ENCODE results near the gene RNF187. TPM values are rescaled to one million over a fixed set of nuclear protein-coding genes. Genes with fewer than 3 reads are reported as not detected.

Gene RNF187
- total RNA-seq, 1 donor from 2014 or later: 129 TPM

GRCh38 chr1:228497206-228497605, 10.0 kb downstream of the RNF187 start:
- no peak overlapping the region for H3K4me2 ChIP-seq (ENCODE audit: low read length)
- no peak overlapping the region for H3K27ac ChIP-seq (ENCODE audit: low read depth, low read length)
- no peak overlapping the region for H3K4me3 ChIP-seq (ENCODE audit: insufficient read depth, low read depth, low read length)
- H3K4me1 ChIP-seq (ENCODE audit: insufficient read depth, low read length): peaks cover 7% of the 10 kb centered on the region
- H3K9ac ChIP-seq (ENCODE audit: low read length): no peak overlapping the region
- DNase-seq (ENCODE audit: low read depth): no peak
- Mint-ChIP-seq H3K27ac (ENCODE audit: unreplicated experiment) (no peak overlapping the region), H3K27me3 (ENCODE audit: low read depth, unreplicated experiment) (peaks cover 24% of the 10 kb centered on the region), H3K36me3 (ENCODE audit: low read depth, unreplicated experiment) (peaks cover 34% of the 10 kb centered on the region), H3K4me1 (ENCODE audit: low read depth, unreplicated experiment) (no peaks in the 10 kb centered on the region), H3K4me3 (ENCODE audit: unreplicated experiment) (no peak overlapping the region), H3K9me3 (ENCODE audit: unreplicated experiment) (peaks cover 3% of the 10 kb centered on the region)
- H2AFZ ChIP-seq (ENCODE audit: low read depth, low read length): no peak overlapping the region
- H3K36me3 ChIP-seq (ENCODE audit: insufficient read depth, low read length): peaks cover 6% of the 10 kb centered on the region
- FAIRE-seq: no peak
- H3K79me2 ChIP-seq (ENCODE audit: insufficient read depth, low read length): no peaks in the 10 kb centered on the region
- H4K20me1 ChIP-seq (ENCODE audit: insufficient read depth, low read length): peaks cover 16% of the 10 kb centered on the region
- TF ChIP-seq CTCF (IDR thresholded peaks at IDR 0.05; ENCODE audit: insufficient read depth, low read depth, low read length) (no peak), EZH2 (IDR thresholded peaks at IDR 0.05; ENCODE audit: insufficient read depth, low read length) (no peak)
- no peaks in the 10 kb centered on the region for H3K9me3 ChIP-seq (ENCODE audit: insufficient read depth, low read depth, low read length)
- H3K27me3 ChIP-seq (ENCODE audit: insufficient read depth, low read length): no peaks in the 10 kb centered on the region

DNA sequence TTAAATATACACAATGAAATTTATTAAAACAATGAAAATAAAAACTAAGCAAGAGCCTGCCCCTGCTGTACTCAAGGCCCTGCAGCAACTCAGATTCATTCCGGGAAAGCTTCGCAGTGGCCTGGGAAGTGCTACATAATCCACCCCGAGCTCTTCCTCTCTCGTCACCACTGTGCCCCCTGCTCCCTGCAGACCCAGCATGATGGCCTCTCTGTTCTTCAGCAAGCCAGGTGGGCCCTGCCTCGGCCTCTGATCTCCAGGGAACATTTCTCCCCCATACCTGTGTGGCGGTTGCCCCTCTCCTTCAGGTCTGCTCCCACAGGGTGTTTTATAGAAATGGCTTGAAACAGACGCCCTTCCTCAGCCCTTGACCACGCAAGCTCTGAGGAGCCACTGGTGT, 10.6 kb downstream of the RNF187 start:
- Mint-ChIP-seq H3K9me3 (ENCODE audit: unreplicated experiment) (peaks cover 4% of the 10 kb centered on the region), H3K27me3 (ENCODE audit: low read depth, unreplicated experiment) (peaks cover 26% of the 10 kb centered on the region), H3K4me3 (ENCODE audit: unreplicated experiment) (no peak overlapping the region), H3K27ac (ENCODE audit: unreplicated experiment) (no peak overlapping the region), H3K36me3 (ENCODE audit: low read depth, unreplicated experiment) (peaks cover 32% of the 10 kb centered on the region), H3K4me1 (ENCODE audit: low read depth, unreplicated experiment) (no peaks in the 10 kb centered on the region)
- Histone ChIP-seq H3K9ac (ENCODE audit: low read length) (no peak overlapping the region), H3K27me3 (ENCODE audit: insufficient read depth, low read length) (no peaks in the 10 kb centered on the region), H3K4me1 (ENCODE audit: insufficient read depth, low read length) (peaks cover 7% of the 10 kb centered on the region), H3K4me3 (ENCODE audit: insufficient read depth, low read depth, low read length) (no peak overlapping the region), H3K9me3 (ENCODE audit: insufficient read depth, low read depth, low read length) (no peaks in the 10 kb centered on the region), H3K27ac (ENCODE audit: low read depth, low read length) (no peak overlapping the region), H3K36me3 (ENCODE audit: insufficient read depth, low read length) (peaks cover 6% of the 10 kb centered on the region), H3K4me2 (ENCODE audit: low read length) (no peak overlapping the region), H4K20me1 (ENCODE audit: insufficient read depth, low read length) (peaks cover 15% of the 10 kb centered on the region), H3K79me2 (ENCODE audit: insufficient read depth, low read length) (no peaks in the 10 kb centered on the region), H2AFZ (ENCODE audit: low read depth, low read length) (no peak overlapping the region)
- no peak for TF ChIP-seq CTCF (IDR thresholded peaks at IDR 0.05; ENCODE audit: insufficient read depth, low read depth, low read length)
- no peak for TF ChIP-seq EZH2 (IDR thresholded peaks at IDR 0.05; ENCODE audit: insufficient read depth, low read length)
- DNase-seq (ENCODE audit: low read depth): no peak
- FAIRE-seq: no peak

DNA sequence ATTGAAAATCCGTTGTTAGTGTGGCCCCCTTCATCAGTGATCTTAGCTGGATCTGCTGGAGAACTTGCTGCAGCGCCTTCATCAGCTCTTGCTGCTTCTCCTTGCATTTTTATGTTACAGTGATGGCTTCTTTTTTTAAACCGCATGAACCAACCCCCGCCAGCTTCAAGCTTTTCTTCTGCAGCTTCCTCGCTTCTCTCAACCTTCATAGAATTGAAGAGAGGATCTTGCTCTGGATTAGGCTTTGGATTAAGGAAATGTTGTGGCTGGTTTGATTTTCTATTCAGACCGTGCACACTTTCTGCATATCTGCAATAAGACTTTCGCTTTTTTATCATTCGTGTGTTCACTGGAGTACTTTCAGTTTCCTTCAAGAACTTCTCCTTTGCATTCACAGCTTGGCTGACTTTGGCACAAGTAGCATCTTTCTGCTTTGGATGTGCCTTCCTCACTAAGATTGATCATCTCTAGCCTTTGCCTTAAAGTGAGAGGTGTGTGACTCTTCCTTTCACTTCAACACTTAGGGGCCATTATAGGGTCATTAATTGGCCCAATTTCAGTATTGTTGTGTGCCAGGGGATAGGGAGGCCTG, 13.1 kb downstream of the RNF187 start:
- no peak for TF ChIP-seq EZH2 (IDR thresholded peaks at IDR 0.05; ENCODE audit: insufficient read depth, low read length)
- TF ChIP-seq CTCF (IDR thresholded peaks at IDR 0.05; ENCODE audit: insufficient read depth, low read depth, low read length): no peak
- peaks cover 19% of the 10 kb centered on the region for H3K36me3 Mint-ChIP-seq (ENCODE audit: low read depth, unreplicated experiment)
- no peak for DNase-seq (ENCODE audit: low read depth)
- Histone ChIP-seq H3K9me3 (ENCODE audit: insufficient read depth, low read depth, low read length) (no peaks in the 10 kb centered on the region), H3K9ac (ENCODE audit: low read length) (no peak overlapping the region), H3K79me2 (ENCODE audit: insufficient read depth, low read length) (no peaks in the 10 kb centered on the region), H3K4me1 (ENCODE audit: insufficient read depth, low read length) (peaks cover 7% of the 10 kb centered on the region), H3K27ac (ENCODE audit: low read depth, low read length) (no peak overlapping the region), H2AFZ (ENCODE audit: low read depth, low read length) (no peak overlapping the region), H4K20me1 (ENCODE audit: insufficient read depth, low read length) (peaks cover 5% of the 10 kb centered on the region), H3K4me2 (ENCODE audit: low read length) (peak overlapping the region; percentile 82), H3K4me3 (ENCODE audit: insufficient read depth, low read depth, low read length) (no peak overlapping the region), H3K36me3 (ENCODE audit: insufficient read depth, low read length) (peaks cover 6% of the 10 kb centered on the region), H3K27me3 (ENCODE audit: insufficient read depth, low read length) (no peaks in the 10 kb centered on the region)
- peaks cover 48% of the 10 kb centered on the region for H3K27me3 Mint-ChIP-seq (ENCODE audit: low read depth, unreplicated experiment)
- FAIRE-seq: no peak
- no peak overlapping the region for H3K4me3 Mint-ChIP-seq (ENCODE audit: unreplicated experiment)
- H3K4me1 Mint-ChIP-seq (ENCODE audit: low read depth, unreplicated experiment): no peaks in the 10 kb centered on the region
- H3K9me3 Mint-ChIP-seq (ENCODE audit: unreplicated experiment): peaks cover 4% of the 10 kb centered on the region
- H3K27ac Mint-ChIP-seq (ENCODE audit: unreplicated experiment): no peak overlapping the region

Data from astrocyte (in vitro differentiated cells and primary cell).